HG03060 (cell line): ENCODE data around the gene SIRT7.

Experiments used
- ATAC-seq: cut with Tn5 transposase; IDR thresholded peaks from one replicate; pipeline ENCODE4 v1.9.1; 2021; ENCODE audit warnings: low read depth, moderate number of reproducible peaks; ENCODE audit not compliant: unreplicated experiment

The SIRT7 gene

GRCh38 chr17:81890447-81891302 is 27.3 kb downstream of the SIRT7 start:
- ATAC-seq, result no peak

- ATAC-seq, result no peak
These were observed 28.4 kb downstream of the SIRT7 start for GRCh38 chr17:81889602-81890001.

- no peak for ATAC-seq
These were observed 28.9 kb downstream of the SIRT7 start for GRCh38 chr17:81888988-81889595.

GRCh38 chr17:81888105-81888987 is 29.6 kb downstream of the SIRT7 start:
- ATAC-seq, result no peak

- ATAC-seq, result no peak
These were observed 32.0 kb downstream of the SIRT7 start for GRCh38 chr17:81885869-81886548.

- ATAC-seq, result no peak
These were observed 32.5 kb downstream of the SIRT7 start for GRCh38 chr17:81885454-81885853.

- no peak for ATAC-seq
These were observed 33.0 kb downstream of the SIRT7 start for GRCh38 chr17:81884968-81885367.

- ATAC-seq, result no peak
These were observed 33.5 kb downstream of the SIRT7 start for GRCh38 chr17:81884520-81884919.

GRCh38 chr17:81879121-81879520 is 38.9 kb downstream of the SIRT7 start:
- no peak for ATAC-seq

- no peak for ATAC-seq
These were observed 39.7 kb downstream of the SIRT7 start for GRCh38 chr17:81878294-81878693.

- no peak for ATAC-seq
These were observed 40.4 kb downstream of the SIRT7 start for GRCh38 chr17:81877569-81877968.

GRCh38 chr17:81871387-81872230 is 46.4 kb downstream of the SIRT7 start:
- no peak for ATAC-seq

- no peak for ATAC-seq
These were observed 47.0 kb downstream of the SIRT7 start, which contains the start of gene ARHGDIA for GRCh38 chr17:81870981-81871386. Gene ARHGDIA (minus strand): TSS chr17:81871337. CDS start chr17:81869930, 1,407 bp downstream.

- no peak for ATAC-seq
These were observed 47.6 kb downstream of the SIRT7 start for GRCh38 chr17:81870131-81870980.

- no peak for ATAC-seq
These were observed 48.5 kb downstream of the SIRT7 start for GRCh38 chr17:81869221-81870130.

GRCh38 chr17:81868674-81869220 is 49.2 kb downstream of the SIRT7 start:
- ATAC-seq, result no peak

GRCh38 chr17:81867991-81868673 is 49.8 kb downstream of the SIRT7 start:
- ATAC-seq, result no peak
